22Rv1 (cell line): ENCODE data around the gene PRCP.

Experiments used
- H3K27ac ChIP-seq: fragments of 450-650 bp; 2 replicates; pipeline ENCODE4 v1.5.1; 2017
- ZFX ChIP-seq: fragments of 450-650 bp; IDR thresholded peaks from 2 replicates; pipeline ENCODE4 v1.6.1; 2017; ENCODE audit warnings: antibody characterized with exemption, borderline replicate concordance
- TF ChIP-seq, protein P1 (sequence below): fragments of 450-650 bp; IDR thresholded peaks from 2 replicates; pipeline ENCODE4 v1.5.1; 2017; ENCODE audit warnings: mild to moderate bottlenecking

PRCP gene

DNA sequence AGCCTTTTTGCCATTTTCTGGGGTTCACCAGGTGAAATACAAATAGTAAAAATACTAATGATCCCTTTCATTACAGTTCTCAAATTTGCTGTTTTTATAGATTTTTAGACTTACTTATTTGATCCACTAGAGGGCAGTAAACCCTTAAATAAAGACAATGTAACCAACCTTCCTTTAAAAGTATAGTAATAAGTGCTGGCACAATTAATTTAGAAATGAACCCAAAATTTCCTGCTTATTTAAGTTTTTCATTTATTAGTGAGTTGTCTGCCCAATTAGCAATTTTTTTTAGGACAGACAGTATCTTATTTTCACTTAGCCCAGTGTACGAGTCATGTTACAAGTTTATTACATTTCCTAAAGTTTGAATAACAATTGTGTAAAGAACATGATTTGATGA lies 6.0 kb upstream of the PRCP start:
- H3K27ac ChIP-seq: no peak overlapping the region
- TF ChIP-seq, protein P1, sequence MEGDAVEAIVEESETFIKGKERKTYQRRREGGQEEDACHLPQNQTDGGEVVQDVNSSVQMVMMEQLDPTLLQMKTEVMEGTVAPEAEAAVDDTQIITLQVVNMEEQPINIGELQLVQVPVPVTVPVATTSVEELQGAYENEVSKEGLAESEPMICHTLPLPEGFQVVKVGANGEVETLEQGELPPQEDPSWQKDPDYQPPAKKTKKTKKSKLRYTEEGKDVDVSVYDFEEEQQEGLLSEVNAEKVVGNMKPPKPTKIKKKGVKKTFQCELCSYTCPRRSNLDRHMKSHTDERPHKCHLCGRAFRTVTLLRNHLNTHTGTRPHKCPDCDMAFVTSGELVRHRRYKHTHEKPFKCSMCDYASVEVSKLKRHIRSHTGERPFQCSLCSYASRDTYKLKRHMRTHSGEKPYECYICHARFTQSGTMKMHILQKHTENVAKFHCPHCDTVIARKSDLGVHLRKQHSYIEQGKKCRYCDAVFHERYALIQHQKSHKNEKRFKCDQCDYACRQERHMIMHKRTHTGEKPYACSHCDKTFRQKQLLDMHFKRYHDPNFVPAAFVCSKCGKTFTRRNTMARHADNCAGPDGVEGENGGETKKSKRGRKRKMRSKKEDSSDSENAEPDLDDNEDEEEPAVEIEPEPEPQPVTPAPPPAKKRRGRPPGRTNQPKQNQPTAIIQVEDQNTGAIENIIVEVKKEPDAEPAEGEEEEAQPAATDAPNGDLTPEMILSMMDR: peak; percentile 78
- TF ChIP-seq ZFX: no peak

DNA sequence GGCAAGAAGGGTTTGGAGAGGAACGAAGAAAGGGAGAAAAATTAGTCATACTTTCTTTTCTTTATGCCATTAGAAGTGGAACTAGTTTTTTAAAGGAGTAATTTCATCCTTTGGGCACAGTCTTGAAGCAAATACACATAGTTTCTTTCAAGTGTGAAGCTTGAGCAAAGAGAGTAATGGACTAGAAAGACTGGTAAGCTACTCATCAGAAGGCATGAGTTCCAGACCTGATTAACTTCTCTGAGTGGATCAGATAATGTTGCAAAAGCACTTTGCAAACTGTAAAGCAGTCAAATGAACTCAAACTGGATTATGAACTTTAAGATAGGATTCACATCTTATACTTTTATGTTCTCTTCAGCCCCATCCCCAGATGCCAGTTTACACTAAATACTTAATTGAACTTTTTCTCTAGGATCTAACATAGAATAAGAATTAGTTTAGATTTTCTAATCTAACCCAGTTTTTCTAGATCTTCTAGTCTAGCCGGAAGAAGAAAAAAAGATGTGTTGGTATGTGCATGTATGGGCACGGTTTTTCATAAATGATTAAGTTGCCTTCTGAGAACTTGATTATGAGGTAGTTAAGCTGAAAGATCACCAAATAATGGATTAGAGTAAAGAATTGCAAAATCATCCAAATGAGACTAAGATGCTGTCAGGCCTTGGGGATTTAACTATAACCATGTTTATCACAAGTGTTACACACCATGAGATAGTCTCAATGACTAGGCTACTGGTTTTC lies 3.8 kb upstream of the PRCP start:
- H3K27ac ChIP-seq: no peak overlapping the region
- TF ChIP-seq, protein P1: no peak
- no peak for TF ChIP-seq ZFX

DNA sequence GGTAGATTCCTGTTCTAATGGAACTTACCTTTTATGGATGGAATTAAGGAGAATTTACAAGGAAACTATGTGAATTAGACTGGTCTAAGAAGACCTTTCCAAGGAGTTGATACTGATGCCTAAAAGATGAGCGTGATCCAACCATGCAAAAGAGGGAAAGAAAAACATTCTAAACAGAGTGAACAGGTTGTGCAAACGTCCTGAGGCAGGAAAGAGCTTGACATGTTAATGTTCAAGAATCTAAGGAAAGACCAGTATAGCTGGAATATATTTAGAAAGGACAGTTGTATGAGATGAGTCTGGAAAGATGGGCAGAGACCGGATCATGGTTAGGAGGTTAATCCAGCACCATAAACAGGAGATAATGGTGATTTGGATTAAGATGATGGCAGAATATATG lies 2.6 kb upstream of the PRCP start:
- TF ChIP-seq, protein P1: no peak
- no peak for TF ChIP-seq ZFX
- H3K27ac ChIP-seq: no peak overlapping the region

DNA sequence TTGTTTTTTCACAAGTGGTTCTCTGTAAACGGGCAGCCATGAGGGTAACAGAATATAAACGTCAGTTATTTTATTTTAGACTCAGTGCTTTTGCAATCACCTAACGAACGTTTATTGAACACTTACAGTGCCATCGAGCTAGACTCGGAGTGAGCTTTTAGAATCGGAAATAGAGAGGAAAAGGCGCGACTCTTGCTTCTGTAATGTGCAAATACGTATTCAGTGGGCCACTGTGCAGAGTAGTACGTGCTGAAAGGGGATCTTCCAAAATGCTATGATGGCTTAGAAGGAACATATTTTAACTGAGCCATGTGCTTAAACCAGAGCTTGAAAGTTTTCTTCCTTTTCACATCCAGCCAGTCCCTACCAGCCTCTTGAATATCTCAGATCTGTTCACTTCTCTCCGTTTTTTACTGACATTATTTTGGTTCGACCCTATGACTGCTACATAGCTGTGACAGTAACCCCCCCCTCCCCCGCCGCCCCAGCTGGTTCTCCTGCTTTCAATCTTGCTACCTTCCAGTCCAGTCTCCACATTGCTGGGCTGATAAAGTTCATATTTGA lies 1.8 kb upstream of the PRCP start:
- H3K27ac ChIP-seq: peak overlapping the region; percentile 80
- no peak for TF ChIP-seq ZFX
- TF ChIP-seq, protein P1: no peak

DNA sequence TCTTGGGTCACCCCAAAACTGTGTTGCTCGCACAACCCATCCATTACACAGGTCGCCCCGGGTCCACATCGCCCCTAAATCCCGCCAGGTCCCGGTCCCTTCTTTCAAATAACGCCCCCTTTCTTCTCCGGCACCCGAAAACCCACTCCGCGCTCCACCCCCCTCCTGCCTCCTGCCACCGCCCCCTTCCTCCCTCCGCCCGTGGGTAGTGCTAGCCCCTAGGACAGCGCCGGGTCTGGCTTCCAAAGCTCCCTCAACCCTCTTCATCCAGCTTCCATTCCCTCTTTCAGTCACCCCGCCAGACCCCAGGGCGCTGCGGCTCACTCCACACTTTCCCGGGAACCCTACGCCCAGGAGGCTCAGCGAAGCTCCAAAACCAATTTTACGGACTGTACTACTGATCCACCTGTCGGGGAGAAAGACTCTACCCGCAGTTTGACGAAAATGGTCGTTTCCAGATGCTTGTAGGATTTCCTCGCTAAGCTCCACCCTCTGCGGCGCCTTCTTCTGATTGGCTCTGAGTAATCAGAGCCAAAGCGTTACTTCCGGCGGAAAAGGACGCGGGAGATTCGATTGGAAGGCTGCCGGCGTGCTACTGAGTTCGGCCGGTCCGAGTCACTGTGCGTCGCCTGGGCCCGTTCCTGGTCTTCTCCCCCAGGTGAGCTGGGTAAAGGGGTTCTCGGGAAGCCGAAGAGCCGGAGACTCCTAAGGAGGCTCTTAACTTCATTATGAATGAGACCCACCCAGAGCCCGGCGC lies 1.1 kb upstream of the PRCP start, which contains the start of gene DDIAS:
Gene DDIAS (plus strand): TSS at position 572 of the 757 bp plus-strand sequence. CDS start 13,003 bp downstream, outside the sequence.
- peak within 1 kb of the TSS; percentile 80 for H3K27ac ChIP-seq
- no peak for TF ChIP-seq ZFX
- TF ChIP-seq, protein P1: no peak

DNA sequence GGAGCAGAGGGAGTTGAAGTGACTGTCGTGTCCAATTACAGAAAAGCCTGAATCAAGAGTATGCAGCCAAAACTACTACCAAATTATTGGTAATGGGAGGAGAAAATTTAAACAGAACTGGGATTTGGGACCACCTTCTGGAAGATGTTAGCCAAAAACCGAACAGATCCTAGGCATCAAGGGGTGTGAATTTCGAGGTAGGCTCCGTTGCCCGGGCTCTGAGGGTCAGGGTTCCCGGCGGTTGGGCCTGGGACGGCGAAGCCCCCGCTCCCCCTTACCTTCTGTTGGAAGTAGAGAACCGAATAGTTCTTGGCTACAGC lies 313 bp downstream of the PRCP start:
- TF ChIP-seq, protein P1: no peak
- TF ChIP-seq ZFX: no peak
- H3K27ac ChIP-seq: peak overlapping the region; percentile 80
